HepG2 (cell line): Measurements from ENCODE around the gene MEF2A. TPM values are rescaled to one million over a fixed set of nuclear protein-coding genes. Genes with fewer than 3 reads are reported as not detected.

Experiments used
- ATAC-seq: fragments of 200-7000 bp; cut with Tn5 transposase; 3 replicates; pipeline ENCODE4 v1.9.1; 2020; ENCODE audit warnings: mild to moderate bottlenecking, moderate library complexity
- BruUV-seq: library from RNA; stranded (reverse); fragments of 400-500 nt; replicated peaks from 2 replicates; lab custom pipeline; 2021; lab: Mats Ljungman, UMichigan
- CTCF ChIA-PET: fragments of 300-600 bp; formaldehyde crosslinking; extraction: SDS; loops from one replicate; lab custom pipeline; 2021; ENCODE audit warnings: low total read pairs, inconsistent platforms, low intra/inter-chr PET ratio; lab: Yijun Ruan, JAX
- POLR2A ChIA-PET: fragments of 350-600 bp; sonication (Branson Sonifier 250); formaldehyde crosslinking; loops from one replicate; lab custom pipeline; 2020; ENCODE audit warnings: antibody characterized with exemption, inconsistent platforms; lab: Yijun Ruan, JAX
- DNase-seq: peaks from one replicate; pipeline ENCODE4 v3.0.0-alpha.2; 2015; ENCODE audit warnings: low spot score
- FAIRE-seq: peaks from 3 replicates; lab custom pipeline; 2011; peaks lifted over from hg19 to GRCh38; lab: Jason Lieb, UNC
- H2AFZ ChIP-seq: one replicate; pipeline ENCODE4 v1.6.1; 2011; ENCODE audit warnings: low read length, inconsistent platforms
- H3K27ac ChIP-seq: fragments of 300-600 bp; 3 replicates; pipeline ENCODE4 v1.8.0; 2011; ENCODE audit warnings: mixed run types, mild to moderate bottlenecking, mixed read lengths, low read length, inconsistent platforms; ENCODE audit not compliant: insufficient read depth; ENCODE audit errors: extremely low read length
- H3K27me3 ChIP-seq, 2 experiments: fragments of 200-600 bp in 1 of 2; 2 replicates in 1 of 2; 3 replicates in 1 of 2; pipeline versions ENCODE4 v1.6.0 to v1.8.0; 2011; ENCODE audit warnings: low read length in 2 of 2, mild to moderate bottlenecking in 2 of 2, moderate library complexity in 2 of 2, inconsistent platforms in 1 of 2; ENCODE audit not compliant: insufficient read depth in 2 of 2, control insufficient read depth in 1 of 2
- H3K36me3 ChIP-seq, 2 experiments: fragments of 200-600 bp in 1 of 2; replicated peaks in 1 of 2; 2 replicates in 1 of 2; 3 replicates in 1 of 2; pipeline versions ENCODE4 v1.5.1 to v1.8.0; 2011; ENCODE audit warnings: low read length in 2 of 2, inconsistent platforms in 1 of 2; ENCODE audit not compliant: insufficient read depth in 2 of 2, control insufficient read depth in 1 of 2
- H3K4me1 ChIP-seq: 2 replicates; pipeline ENCODE4 v1.5.1; 2012; ENCODE audit warnings: low read length, inconsistent platforms; ENCODE audit not compliant: insufficient read depth
- H3K4me2 ChIP-seq: 2 replicates; pipeline ENCODE4 v1.6.0; 2011; ENCODE audit warnings: low read depth, low read length, inconsistent platforms
- H3K4me3 ChIP-seq, 3 experiments: fragments of 200-600 bp in 1 of 3; sonication (generic), shearing (Covaris generic) in 1 of 3; replicated peaks in 1 of 3; 2 replicates each; pipeline ENCODE4 v1.5.1; 2011 to 2016; ENCODE audit warnings: low read length in 3 of 3, inconsistent platforms in 2 of 3, low read depth in 2 of 3, mild to moderate bottlenecking in 2 of 3, control low read depth in 1 of 3, mixed read lengths in 1 of 3; ENCODE audit not compliant: insufficient read depth in 1 of 3
- H3K79me2 ChIP-seq: one replicate; pipeline ENCODE4 v1.6.1; 2011; ENCODE audit warnings: low read length, inconsistent platforms; ENCODE audit not compliant: insufficient read depth
- H3K9ac ChIP-seq: 2 replicates; pipeline ENCODE4 v1.6.0; 2011; ENCODE audit warnings: mild to moderate bottlenecking, low read depth, low read length, inconsistent platforms; ENCODE audit not compliant: insufficient read depth
- H3K9me3 ChIP-seq: 2 replicates; pipeline ENCODE4 v1.5.1; 2012; ENCODE audit warnings: mild to moderate bottlenecking, low read length
- H4K20me1 ChIP-seq: 2 replicates; pipeline ENCODE4 v1.6.0; 2011; ENCODE audit warnings: inconsistent platforms, mild to moderate bottlenecking, low read length, moderate library complexity; ENCODE audit not compliant: insufficient read depth
- ETV5 ChIP-seq: IDR thresholded peaks from 2 replicates; pipeline ENCODE4 v1.6.1; 2018; ENCODE audit warnings: missing biosample characterization, missing genetic modification reagents, inconsistent platforms, borderline replicate concordance
- JARID2 ChIP-seq: sonication (generic); formaldehyde crosslinking; IDR thresholded peaks from 2 replicates; pipeline ENCODE4 v1.8.1; 2023; ENCODE audit warnings: missing genetic modification reagents, inconsistent platforms; ENCODE audit not compliant: insufficient replicate concordance
- ZMYM3 ChIP-seq: sonication (generic); formaldehyde crosslinking; IDR thresholded peaks from 2 replicates; pipeline ENCODE4 v1.5.1; 2020; ENCODE audit warnings: mild to moderate bottlenecking, missing genetic modification reagents
- ZNF292 ChIP-seq: sonication (generic); formaldehyde crosslinking; IDR thresholded peaks from 2 replicates; pipeline ENCODE4 v1.8.1; 2022; ENCODE audit warnings: mild to moderate bottlenecking, low read depth, missing genetic modification reagents, borderline replicate concordance
- ZNF383 ChIP-seq: sonication (generic); formaldehyde crosslinking; IDR thresholded peaks from 2 replicates; pipeline ENCODE4 v1.4.0; 2020; ENCODE audit warnings: missing genetic modification reagents, mild to moderate bottlenecking, borderline replicate concordance
- ZNF546 ChIP-seq: sonication (generic); formaldehyde crosslinking; conservative IDR thresholded peaks from 2 replicates; pipeline ENCODE4 v1.8.1; 2023; ENCODE audit warnings: mild to moderate bottlenecking, missing genetic modification reagents
- WGBS: methylation state at CpG from one replicate; pipeline ENCODE4 v1.1.6; 2017; ENCODE audit warnings: low lambda C conversion rate; 5-methylcytosine and 5-hydroxymethylcytosine counted together
- in situ Hi-C: cut with HindIII; loops from 2 replicates; pipeline ENCODE4 v1.10.0; 2017; ENCODE audit warnings: low pct_unique_long_range_greater_than_20kb; ENCODE audit not compliant: extremely low pct_ligation_motif_present
- intact Hi-C: fragments of 100-400 bp; cut with micrococcal nuclease; formaldehyde crosslinking; loops from one replicate; pipeline ENCODE4 v1.10.0; 2022; ENCODE audit not compliant: unreplicated experiment
- polyA plus RNA-seq, 8 experiments: library from polyadenylated mRNA; depleted of rRNA in 3 of 8; stranded (reverse) in 7 of 8; unstranded in 1 of 8; fragments of >200 nt; fragmentation: Illumina TruSeq in 4 of 8; extraction: Trizol in 4 of 8; gene quantifications; 2 replicates each; pipeline versions ENCODE4 v1.2.1 to v1.2.3, GENCODE V29; 2011 to 2016; ENCODE audit warnings: low read depth in 4 of 8, missing spikeins in 1 of 8, mixed read lengths in 1 of 8; ENCODE audit not compliant: insufficient read depth in 1 of 8
- total RNA-seq, 5 experiments: library from RNA; depleted of rRNA; stranded (reverse); fragments of >200 nt; fragmentation: Illumina TruSeq; extraction: Trizol; gene quantifications; 2 replicates each; pipeline ENCODE4 v1.2.3, GENCODE V29; 2016; ENCODE audit warnings: low read depth in 1 of 5
- TF ChIP-seq, protein P1 (sequence below): IDR thresholded peaks from 2 replicates; pipeline ENCODE4 v1.6.1; 2016
- TF ChIP-seq, protein P2 (sequence below): sonication (generic); formaldehyde crosslinking; IDR thresholded peaks from 2 replicates; pipeline ENCODE4 v1.4.0; 2020; ENCODE audit warnings: mild to moderate bottlenecking, missing genetic modification reagents, borderline replicate concordance
- TF ChIP-seq, protein P3 (sequence below): sonication (generic); formaldehyde crosslinking; IDR thresholded peaks from 2 replicates; pipeline ENCODE4 v1.4.0; 2020; ENCODE audit warnings: missing genetic modification reagents

Gene MEF2A
- total and polyA plus RNA-seq, 2 of the 13 experiments (the other 11 are each of a cell fraction or from before 2014, with no cell fraction given), result 15.2 to 24.4 TPM

DNA sequence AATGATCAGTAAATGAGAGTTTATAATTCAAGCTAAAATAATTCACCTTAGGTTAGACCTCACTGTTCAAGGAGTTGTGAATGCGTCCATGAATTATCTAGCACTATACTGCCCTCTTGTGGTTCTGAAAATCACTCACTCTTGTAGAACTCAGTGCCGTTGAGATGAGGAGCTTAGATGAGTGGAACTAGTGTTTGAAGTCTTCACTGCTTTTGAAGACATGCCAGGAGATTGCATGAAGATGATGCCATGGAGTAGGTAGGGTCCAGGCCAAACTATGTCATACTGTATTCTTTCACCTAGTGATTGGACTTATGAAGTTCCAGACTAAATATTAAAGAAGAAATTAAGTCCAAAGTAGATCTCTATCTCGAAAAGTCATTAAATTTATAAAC, 138.7 kb downstream of the MEF2A start (continued):
- no peak for TF ChIP-seq ETV5 (CRISPR knock-in tag)
- TF ChIP-seq, protein P1, sequence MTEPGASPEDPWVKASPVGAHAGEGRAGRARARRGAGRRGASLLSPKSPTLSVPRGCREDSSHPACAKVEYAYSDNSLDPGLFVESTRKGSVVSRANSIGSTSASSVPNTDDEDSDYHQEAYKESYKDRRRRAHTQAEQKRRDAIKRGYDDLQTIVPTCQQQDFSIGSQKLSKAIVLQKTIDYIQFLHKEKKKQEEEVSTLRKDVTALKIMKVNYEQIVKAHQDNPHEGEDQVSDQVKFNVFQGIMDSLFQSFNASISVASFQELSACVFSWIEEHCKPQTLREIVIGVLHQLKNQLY, result no peak

DNA sequence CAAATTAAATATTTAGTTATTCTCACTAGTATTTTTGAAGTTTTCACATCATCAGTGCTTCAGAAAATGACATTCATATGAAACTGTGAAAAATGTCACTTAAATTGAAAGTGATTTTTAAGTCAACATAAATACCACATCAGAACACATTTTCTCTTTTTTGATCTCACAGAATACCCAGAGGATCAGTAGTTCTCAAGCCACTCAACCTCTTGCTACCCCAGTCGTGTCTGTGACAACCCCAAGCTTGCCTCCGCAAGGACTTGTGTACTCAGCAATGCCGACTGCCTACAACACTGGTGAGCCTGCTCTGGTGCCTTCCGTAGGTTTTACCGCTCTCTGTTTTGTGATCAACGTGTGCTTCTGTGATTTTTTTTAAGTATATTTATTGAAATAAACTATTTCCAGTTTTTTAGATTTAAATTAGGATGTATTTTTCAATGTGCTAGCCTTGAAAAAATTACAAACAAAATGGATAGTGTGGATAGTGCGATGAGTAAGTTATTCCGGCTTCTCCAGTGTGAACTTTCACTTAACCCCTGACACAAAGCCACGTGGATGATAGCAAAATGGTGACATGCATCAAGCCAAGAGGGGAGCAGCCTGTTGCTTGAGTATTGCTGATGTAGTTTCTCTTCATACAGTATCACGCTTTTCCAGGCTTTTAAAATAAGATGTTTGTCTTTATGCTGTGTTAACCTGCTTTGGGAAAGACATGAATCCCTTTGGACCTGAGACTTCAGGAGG, 140.9 kb downstream of the MEF2A start:
- H3K9me3 ChIP-seq, result no peaks in the 10 kb centered on the region
- H3K4me2 ChIP-seq, result no peak overlapping the region
- H3K27me3 ChIP-seq, result no peaks in the 10 kb centered on the region
- in situ Hi-C loops (loop anchor here (25.0 kb wide), 1 partner anchor 294 kb away; no protein-coding TSS in a partner anchor), intact Hi-C loops (no loop called here)
- TF ChIP-seq JARID2 (CRISPR knock-in tag) (no peak), ZMYM3 (CRISPR knock-in tag) (no peak), ZNF546 (CRISPR knock-in tag) (no peak), ZNF292 (CRISPR knock-in tag) (no peak), ZNF383 (CRISPR knock-in tag) (no peak)
- TF ChIP-seq, protein P2, sequence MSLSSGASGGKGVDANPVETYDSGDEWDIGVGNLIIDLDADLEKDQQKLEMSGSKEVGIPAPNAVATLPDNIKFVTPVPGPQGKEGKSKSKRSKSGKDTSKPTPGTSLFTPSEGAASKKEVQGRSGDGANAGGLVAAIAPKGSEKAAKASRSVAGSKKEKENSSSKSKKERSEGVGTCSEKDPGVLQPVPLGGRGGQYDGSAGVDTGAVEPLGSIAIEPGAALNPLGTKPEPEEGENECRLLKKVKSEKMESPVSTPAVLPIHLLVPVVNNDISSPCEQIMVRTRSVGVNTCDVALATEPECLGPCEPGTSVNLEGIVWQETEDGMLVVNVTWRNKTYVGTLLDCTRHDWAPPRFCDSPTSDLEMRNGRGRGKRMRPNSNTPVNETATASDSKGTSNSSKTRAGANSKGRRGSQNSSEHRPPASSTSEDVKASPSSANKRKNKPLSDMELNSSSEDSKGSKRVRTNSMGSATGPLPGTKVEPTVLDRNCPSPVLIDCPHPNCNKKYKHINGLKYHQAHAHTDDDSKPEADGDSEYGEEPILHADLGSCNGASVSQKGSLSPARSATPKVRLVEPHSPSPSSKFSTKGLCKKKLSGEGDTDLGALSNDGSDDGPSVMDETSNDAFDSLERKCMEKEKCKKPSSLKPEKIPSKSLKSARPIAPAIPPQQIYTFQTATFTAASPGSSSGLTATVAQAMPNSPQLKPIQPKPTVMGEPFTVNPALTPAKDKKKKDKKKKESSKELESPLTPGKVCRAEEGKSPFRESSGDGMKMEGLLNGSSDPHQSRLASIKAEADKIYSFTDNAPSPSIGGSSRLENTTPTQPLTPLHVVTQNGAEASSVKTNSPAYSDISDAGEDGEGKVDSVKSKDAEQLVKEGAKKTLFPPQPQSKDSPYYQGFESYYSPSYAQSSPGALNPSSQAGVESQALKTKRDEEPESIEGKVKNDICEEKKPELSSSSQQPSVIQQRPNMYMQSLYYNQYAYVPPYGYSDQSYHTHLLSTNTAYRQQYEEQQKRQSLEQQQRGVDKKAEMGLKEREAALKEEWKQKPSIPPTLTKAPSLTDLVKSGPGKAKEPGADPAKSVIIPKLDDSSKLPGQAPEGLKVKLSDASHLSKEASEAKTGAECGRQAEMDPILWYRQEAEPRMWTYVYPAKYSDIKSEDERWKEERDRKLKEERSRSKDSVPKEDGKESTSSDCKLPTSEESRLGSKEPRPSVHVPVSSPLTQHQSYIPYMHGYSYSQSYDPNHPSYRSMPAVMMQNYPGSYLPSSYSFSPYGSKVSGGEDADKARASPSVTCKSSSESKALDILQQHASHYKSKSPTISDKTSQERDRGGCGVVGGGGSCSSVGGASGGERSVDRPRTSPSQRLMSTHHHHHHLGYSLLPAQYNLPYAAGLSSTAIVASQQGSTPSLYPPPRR (CRISPR knock-in tag), result no peak
- TF ChIP-seq, protein P3, sequence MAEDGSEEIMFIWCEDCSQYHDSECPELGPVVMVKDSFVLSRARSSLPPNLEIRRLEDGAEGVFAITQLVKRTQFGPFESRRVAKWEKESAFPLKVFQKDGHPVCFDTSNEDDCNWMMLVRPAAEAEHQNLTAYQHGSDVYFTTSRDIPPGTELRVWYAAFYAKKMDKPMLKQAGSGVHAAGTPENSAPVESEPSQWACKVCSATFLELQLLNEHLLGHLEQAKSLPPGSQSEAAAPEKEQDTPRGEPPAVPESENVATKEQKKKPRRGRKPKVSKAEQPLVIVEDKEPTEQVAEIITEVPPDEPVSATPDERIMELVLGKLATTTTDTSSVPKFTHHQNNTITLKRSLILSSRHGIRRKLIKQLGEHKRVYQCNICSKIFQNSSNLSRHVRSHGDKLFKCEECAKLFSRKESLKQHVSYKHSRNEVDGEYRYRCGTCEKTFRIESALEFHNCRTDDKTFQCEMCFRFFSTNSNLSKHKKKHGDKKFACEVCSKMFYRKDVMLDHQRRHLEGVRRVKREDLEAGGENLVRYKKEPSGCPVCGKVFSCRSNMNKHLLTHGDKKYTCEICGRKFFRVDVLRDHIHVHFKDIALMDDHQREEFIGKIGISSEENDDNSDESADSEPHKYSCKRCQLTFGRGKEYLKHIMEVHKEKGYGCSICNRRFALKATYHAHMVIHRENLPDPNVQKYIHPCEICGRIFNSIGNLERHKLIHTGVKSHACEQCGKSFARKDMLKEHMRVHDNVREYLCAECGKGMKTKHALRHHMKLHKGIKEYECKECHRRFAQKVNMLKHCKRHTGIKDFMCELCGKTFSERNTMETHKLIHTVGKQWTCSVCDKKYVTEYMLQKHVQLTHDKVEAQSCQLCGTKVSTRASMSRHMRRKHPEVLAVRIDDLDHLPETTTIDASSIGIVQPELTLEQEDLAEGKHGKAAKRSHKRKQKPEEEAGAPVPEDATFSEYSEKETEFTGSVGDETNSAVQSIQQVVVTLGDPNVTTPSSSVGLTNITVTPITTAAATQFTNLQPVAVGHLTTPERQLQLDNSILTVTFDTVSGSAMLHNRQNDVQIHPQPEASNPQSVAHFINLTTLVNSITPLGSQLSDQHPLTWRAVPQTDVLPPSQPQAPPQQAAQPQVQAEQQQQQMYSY (CRISPR knock-in tag), result no peak
- H3K4me3 ChIP-seq, result no peak overlapping the region
- no peaks in the 10 kb centered on the region for H4K20me1 ChIP-seq
- WGBS, result 98% methylated on average over 10 of the region's 10 CpGs
- no peaks in the 10 kb centered on the region for H3K79me2 ChIP-seq
- peaks cover 10 to 23% of the 10 kb centered on the region in 2 experiments; a peak in 4 of 5 replicates for H3K36me3 ChIP-seq
- no peak overlapping the region for H2AFZ ChIP-seq
- no peak overlapping the region for H3K9ac ChIP-seq
- BruUV-seq, result no TSS peak
- ATAC-seq (no peak), FAIRE-seq (no peak), DNase-seq (no peak)
- ChIA-PET POLR2A (no interaction called here), CTCF (interaction anchor here (1.2 kb wide), 1 partner anchor 434 kb away, joined by 5 read pairs; no protein-coding TSS in a partner anchor)
- H3K27ac ChIP-seq, result no peak overlapping the region
- H3K4me1 ChIP-seq, result peaks cover 15% of the 10 kb centered on the region
